Measurements from ENCODE around the gene MXRA7.

The MXRA7 gene

DNA sequence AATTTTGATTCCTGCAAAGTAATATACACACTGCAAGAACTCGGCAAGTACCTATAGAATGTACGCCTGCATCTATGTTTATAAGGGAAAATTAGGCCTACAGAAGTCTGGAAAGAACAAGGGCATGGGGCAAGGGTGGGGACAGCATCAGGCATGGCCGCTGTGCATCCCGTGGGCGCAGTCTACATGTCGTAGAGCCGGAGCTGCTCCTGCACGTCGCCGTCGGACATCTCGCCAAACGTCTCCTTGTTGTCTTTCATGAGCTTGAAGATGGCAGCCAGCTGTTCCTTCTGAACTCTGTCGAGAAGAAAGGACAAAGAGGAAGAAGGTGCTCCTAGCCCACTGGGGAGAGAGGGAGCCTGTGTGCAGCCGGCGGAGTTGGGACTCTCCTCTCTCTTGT, 33.4 kb downstream of the MXRA7 start:
- no peak for DNase-seq (ENCODE audit: low spot score)

GRCh38 chr17:76676629-76677028, 34.1 kb downstream of the MXRA7 start:
- DNase-seq (ENCODE audit: low spot score): no peak

- DNase-seq (ENCODE audit: low spot score): no peak
Observed at GRCh38 chr17:76675648-76676047, 35.1 kb downstream of the MXRA7 start.

DNA sequence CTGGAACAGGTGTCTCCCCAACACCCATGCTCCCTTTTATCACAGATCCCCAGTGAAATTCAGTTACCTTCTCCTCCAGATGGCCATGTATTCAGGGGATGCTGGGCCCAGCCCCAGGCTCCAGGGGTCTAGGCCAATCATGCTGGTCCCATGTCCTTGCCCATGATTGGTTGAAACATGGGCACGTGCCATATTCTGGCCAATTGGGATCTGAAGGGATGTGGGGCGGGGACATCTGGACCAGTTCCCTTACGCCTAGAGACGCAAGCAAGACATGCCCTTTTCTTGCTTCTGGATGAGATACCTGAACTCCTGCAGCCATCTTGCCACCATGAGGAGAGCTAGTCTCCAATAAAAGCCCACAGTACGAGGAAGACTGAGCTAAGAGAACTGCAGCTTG, 36.2 kb downstream of the MXRA7 start:
- DNase-seq (ENCODE audit: low spot score): no peak

DNA sequence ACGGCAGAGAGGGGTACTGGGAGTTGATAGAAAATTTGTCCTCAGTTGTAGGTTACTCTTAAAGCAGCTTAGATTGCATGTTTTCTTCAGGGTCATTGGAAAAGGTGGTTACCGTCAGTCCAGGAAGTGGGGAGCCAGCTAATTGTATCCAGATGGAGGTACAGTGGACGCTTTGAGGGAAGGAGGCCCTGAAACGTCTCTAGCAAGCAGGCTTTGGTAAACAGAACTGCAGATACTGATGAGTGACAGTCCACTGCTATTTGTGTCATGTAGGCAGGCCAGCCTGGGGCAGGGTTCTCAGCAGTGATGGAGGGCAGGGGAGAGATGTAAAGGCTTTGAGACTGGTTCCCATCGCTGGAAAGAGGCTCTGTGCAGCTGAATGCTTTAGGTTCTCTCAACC, 37.0 kb downstream of the MXRA7 start:
- DNase-seq (ENCODE audit: low spot score): no peak

GRCh38 chr17:76672892-76673291, 37.9 kb downstream of the MXRA7 start:
- DNase-seq (ENCODE audit: low spot score): no peak

GRCh38 chr17:76672270-76672851, 38.4 kb downstream of the MXRA7 start:
- no peak for DNase-seq (ENCODE audit: low spot score)

DNA sequence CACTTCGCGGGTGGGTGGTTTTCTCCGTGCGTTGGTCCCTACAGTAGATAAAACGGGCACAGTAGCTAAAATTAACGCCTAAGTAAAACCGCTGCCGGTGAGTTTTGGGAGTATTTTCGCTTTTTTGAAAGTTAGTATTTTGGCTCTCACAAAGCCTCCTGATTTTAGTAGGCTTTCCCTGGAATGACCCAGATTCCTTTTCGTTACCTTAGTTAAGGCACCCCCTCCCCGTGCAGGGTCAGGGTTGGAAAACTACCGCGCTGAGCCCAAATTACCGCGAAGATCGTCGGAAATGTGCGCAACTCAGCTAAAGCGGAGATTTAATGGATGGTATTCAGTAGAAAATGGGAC, 38.9 kb downstream of the MXRA7 start:
- no peak for DNase-seq (ENCODE audit: low spot score)

- DNase-seq (ENCODE audit: low spot score): peak; percentile 99
Observed at GRCh38 chr17:76671123-76671911, 39.4 kb downstream of the MXRA7 start.

DNA sequence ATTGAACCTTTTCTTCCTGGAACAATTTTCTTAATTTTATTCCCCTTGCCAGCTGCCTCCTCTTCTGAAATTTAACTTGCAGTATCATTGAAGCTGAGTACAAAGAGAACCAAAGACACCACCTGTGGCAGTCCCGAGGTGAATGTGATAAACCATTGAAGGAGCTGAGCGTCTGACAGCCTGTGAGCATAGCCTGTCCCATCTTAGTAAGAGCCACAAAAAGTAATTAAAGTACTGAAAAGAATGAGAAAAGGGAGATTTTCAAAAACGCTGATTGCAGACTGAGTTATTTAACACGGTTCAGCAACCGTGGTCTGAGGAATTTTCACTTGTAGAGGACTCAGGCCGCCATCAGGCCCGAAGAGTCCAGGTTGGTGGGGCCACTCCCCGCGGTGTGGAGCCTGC, 40.0 kb downstream of the MXRA7 start:
- DNase-seq (ENCODE audit: low spot score): no peak

DNA sequence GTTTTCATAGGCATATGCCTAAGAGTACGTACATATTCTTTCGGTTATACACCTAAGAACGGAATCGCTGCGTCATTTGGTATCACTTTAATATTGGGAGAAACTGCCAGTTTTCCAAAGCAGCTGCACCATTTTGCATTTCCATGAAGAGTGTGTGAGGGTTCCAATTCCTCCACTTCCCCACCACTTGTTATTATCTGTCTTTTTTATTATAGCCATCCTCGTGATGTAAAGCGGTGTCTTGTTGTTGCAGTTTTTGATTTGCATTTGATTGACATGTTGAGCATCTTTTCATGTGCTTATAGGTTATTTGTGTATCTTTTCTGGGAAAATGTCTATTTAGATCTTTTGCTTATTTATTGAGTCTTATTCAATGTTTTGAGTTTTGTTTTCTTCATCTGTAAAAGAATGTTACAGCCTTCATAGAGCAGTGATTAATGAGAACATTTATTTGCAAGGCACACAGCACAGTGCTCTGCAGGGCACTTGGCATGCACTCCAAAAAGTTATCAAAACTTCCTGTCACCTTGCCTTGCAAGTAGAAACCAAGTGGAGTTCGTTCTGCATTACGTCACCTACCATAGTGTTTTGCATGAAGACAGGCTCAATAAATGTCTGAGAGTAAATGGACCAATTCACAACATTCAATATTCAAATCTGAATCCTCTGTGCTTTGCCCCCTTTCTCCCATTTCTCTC, 40.6 kb downstream of the MXRA7 start:
- DNase-seq (ENCODE audit: low spot score): no peak

DNA sequence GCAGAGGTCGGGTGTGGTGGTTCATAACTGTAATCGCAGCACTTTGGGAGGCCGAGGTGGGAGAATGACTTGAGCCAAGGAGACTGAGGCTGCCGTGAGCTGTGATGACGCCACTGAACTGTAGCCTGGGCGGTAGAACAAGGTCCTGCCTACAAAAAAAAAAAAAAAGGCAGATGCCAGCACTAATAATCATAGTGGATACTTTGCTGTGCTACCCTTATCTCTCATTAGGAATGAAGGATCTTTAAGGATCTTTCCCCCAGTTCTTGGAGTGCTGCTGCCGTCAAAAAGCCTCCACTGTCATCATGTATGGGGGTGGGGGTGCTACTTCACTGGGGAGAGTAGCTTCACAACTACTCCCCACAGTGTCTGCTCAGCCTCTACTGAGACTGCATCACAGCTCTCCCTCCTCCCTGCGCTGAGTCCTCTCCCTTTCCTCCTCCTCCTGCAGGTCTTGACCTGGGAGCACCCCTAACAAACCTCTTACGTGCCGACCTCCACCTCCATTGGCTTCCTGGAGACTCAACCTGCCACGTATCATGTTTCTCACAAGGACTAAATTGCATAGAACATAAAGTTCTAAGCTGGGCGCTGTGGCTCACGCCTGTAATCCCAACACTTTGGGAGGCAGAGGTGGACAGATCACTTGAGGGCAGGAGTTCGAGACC, 42.8 kb downstream of the MXRA7 start:
- no peak for DNase-seq (ENCODE audit: low spot score)

DNA sequence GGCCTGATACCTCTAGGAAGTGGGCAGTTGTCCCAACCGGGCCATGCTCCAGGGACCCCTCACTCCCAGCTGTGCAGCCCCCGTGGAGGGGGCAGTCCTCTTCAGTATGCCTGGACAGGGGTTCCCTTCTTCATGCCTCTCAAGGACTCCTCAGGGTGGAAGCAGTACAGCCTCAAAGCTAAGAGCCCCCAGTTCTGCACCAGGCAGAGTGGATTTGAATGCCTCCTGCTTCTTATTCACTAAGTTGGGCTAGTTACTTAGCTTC, 43.3 kb downstream of the MXRA7 start:
- no peak for DNase-seq (ENCODE audit: low spot score)

DNA sequence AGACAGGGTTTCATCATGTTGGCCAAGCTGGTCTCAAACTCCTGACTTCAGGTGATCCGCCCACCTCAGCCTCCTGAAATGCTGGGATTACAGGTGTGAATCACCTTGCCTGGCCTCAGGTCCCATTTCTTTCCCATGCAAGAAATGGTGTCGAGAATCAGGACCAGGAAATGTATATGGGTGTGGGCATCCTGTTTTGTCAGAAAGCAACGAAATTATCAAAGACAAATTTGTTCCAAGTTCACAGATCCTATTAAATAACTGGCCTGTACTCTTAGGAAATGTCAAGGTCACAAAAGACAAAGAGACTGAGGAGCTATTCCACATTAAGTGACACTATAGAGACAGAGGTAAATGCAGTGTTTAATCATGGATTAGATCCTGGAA, 50.1 kb downstream of the MXRA7 start:
- DNase-seq (ENCODE audit: low spot score): no peak

GRCh38 chr17:76659928-76660655, 50.7 kb downstream of the MXRA7 start:
- no peak for DNase-seq (ENCODE audit: low spot score)

DNA sequence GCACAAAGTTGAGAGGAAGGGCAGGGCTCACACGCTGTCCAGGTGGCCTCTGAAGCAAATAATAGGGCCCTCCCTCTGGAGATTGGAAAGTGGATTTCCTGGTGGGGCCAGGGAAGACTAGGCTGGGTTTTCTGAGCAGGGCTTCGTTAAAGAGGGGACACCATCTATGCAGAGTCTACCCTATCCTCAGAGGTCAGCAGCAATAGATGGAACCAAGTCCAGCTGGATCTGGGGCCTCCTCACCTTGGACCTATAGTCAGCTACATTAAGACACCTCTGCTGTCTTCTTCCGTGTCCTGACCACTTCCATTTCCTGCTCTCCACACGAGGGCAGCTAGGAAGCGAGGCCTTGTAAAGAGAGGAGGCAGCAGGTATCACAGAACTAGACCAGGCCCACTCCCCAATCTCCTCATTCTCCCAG, 52.5 kb downstream of the MXRA7 start:
- DNase-seq (ENCODE audit: low spot score): no peak

GRCh38 chr17:76657505-76658241, 53.1 kb downstream of the MXRA7 start:
- DNase-seq (ENCODE audit: low spot score): no peak

DNA sequence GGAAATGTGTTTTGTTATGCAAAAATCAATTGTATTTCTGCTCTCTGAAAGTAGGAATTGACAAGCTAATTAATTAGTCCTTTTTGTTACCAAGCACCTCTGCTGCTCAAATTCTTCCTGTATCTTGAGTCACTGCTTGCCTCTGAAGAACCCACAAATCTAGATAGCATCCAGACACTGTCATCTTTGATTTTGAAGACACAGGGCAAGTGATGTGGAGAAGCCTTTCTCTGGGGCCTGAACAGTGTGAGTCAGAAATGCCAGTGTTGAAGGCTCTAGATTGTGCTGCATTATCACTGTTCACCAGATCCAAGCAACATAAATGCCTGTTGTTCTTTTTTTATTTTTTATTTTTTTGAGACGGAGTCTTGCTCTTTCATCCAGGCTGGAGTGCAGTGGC, 56.4 kb downstream of the MXRA7 start:
- no peak for DNase-seq (ENCODE audit: low spot score)

DNA sequence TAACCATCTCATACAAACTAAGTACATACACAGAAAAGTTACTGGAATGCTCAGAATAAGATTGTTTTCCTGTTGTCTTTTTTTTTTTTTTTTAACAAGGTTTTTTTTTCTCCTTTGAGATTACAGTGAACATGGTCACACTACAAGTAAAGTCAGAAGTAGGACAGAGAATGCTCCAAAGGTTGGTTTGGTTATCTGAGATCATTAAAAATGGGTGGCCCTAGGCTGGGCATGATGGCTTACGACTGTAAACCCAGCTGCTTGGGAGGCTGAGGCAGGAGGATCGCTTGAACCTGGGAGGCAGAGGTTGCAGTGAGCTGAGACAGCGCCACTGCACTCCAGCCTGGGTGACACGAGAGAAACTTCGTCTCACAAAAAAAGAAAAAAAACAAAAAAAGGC, 60.3 kb downstream of the MXRA7 start:
- DNase-seq (ENCODE audit: low spot score): no peak

- no peak for DNase-seq (ENCODE audit: low spot score)
Observed at GRCh38 chr17:76646712-76647111, 64.1 kb downstream of the MXRA7 start.

DNA sequence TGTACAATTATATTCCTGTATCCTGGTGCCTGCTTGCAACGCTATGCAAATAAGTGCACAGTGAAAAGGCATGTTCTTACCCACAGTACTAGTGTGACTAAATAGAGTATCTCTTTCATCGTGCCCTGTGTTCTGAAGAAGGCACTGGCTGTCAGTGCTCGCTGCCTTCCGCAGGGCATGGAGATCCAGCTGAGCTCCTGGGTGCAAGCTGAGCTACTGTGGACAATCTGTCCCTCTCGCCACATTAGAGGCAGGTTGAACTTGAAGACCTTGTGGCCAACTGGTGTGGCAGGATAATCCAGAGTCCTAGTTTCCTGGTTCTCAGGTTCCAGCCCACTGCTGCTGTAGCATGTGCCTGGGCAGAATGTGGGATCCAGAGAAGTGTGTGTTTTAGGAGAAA, 65.3 kb downstream of the MXRA7 start:
- no peak for DNase-seq (ENCODE audit: low spot score)

- no peak for DNase-seq (ENCODE audit: low spot score)
Observed at GRCh38 chr17:76644995-76645394, 65.8 kb downstream of the MXRA7 start.

All from left forelimb (tissue), 1 donor.